Astrocyte (in vitro differentiated cells and primary cell): Measurements from ENCODE around the gene IGF2BP2.

Source experiments
- CTCF ChIP-seq: IDR thresholded peaks from 2 replicates; pipeline ENCODE4 v1.5.1; 2011; ENCODE audit warnings: low read depth, mild to moderate bottlenecking, inconsistent platforms, low read length, moderate library complexity; ENCODE audit not compliant: insufficient read depth
- EZH2 ChIP-seq: IDR thresholded peaks from 2 replicates; pipeline ENCODE4 v1.6.1; 2012; ENCODE audit warnings: mild to moderate bottlenecking, low read length, inconsistent platforms; ENCODE audit not compliant: insufficient read depth

- TF ChIP-seq CTCF: no peak
- no peak for TF ChIP-seq EZH2
These were observed 42.2 kb upstream of the IGF2BP2 start for GRCh38 chr3:185866995-185867394.
